PC-9 (cell line): ENCODE data around the gene FBN1.

Source experiments
- EZH2 ChIP-seq: fragments of 200-600 bp; sonication (generic); IDR thresholded peaks from 2 replicates; pipeline ENCODE4 v1.8.0; 2017; ENCODE audit warnings: antibody characterized with exemption, low read depth
- TF ChIP-seq, protein P1 (sequence below): fragments of 200-600 bp; sonication (generic); conservative IDR thresholded peaks from 2 replicates; pipeline ENCODE4 v1.6.1; 2017; ENCODE audit warnings: mixed run types, antibody characterized with exemption, mild to moderate bottlenecking, moderate library complexity

DNA sequence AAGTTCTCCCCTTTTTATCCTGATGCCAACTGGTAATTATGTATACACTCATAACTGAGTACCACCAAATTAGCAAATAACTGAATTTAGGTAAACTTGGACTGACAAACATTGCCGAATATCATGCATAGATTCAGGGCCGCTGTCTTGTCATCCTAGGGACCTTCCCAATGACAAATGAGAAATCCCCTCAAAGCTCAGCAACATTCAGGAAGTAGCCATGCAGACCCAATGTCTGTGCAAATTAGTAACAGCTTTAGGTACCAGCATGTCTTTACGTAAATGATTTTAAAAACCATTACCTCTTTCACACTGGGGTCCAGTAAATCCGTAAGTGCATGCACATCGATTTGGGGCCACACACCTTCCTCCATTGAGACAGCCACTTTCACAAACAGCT, 49.5 kb downstream of the FBN1 start:
- TF ChIP-seq, protein P1, sequence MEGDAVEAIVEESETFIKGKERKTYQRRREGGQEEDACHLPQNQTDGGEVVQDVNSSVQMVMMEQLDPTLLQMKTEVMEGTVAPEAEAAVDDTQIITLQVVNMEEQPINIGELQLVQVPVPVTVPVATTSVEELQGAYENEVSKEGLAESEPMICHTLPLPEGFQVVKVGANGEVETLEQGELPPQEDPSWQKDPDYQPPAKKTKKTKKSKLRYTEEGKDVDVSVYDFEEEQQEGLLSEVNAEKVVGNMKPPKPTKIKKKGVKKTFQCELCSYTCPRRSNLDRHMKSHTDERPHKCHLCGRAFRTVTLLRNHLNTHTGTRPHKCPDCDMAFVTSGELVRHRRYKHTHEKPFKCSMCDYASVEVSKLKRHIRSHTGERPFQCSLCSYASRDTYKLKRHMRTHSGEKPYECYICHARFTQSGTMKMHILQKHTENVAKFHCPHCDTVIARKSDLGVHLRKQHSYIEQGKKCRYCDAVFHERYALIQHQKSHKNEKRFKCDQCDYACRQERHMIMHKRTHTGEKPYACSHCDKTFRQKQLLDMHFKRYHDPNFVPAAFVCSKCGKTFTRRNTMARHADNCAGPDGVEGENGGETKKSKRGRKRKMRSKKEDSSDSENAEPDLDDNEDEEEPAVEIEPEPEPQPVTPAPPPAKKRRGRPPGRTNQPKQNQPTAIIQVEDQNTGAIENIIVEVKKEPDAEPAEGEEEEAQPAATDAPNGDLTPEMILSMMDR: no peak
- TF ChIP-seq EZH2: no peak
